ENCODE data around the gene MNX1.
A peak's percentile ranks its signal among the peaks of the same experiment; 100 is the strongest.

Gene MNX1

DNA sequence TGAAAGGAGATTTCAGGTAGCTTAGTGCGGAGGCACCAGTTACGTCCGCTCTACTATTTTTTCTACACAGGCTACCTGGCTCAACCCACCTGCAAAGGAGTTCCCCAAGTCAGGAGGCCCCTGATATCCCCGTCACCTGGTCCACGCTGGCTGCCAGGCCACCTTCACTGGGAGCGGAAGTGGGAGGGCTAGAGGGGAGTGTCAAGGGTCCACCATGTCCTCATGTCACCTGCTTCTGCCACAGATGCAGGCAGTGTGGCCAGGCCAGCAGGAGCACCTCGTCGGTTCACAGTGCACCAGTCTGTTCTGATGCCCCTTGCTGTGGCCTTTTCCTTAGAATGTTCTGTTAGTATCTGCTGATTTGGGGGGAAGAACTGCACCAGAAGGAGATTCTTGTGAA, 44.1 kb downstream of the MNX1 start:
- no peak for DNase-seq

DNA sequence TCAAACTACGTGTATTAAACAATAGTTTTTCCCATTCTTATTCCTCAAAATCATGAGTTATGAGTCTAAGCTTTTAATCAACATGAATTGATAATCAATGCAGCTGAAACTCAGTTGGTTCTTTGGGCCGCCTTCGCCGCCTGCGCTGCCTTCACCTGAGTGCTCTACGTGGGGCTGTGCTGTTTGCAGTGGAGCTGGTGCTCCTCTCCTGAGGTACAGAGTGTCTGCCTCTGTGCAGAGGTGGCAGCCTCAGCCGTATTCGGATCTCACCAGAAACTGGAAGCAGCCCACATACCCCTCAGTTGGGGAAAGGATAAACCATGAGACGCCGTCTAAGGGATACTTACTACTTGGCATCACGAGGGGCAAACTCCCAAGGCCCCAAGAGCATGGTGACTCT, 45.5 kb downstream of the MNX1 start:
- DNase-seq, result no peak

DNA sequence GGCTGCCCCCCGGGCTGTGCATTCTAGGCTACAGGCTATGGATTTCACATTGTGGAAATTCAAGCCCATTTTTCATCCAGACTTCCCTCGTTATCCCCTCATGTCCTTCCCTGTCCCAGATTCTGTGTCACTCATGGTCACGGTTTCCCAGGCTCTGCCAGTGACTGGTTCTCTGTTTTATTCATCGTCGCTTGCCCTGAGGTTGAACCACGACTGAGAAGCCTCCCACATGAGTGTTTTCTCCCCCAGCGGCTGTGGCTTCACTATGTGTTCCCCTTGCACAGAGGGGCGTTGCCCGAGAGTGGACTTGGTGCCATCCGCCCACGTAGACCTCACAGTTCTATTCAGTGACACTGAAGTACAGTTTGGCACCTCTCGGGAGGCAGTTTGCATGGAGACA, 47.0 kb downstream of the MNX1 start:
- DNase-seq, result no peak

DNA sequence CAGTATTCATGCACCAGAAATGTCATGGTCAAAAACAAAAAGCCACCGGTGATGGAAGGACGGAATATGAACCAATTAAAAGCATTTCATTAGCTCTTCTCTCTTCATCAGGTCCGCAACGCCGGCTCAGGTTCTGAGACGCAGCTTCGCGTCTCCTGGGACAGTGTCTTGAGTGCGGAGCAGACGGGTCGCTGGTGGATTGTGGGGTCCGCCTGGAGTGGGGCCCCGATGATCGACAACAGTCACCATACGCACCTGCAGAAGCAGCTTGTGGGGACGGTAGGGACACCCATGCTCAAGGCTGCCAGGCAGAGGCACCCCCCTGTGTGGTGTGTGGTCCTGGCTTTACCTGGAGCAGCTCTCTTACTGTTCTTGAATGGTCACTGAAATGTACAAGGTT, 47.6 kb downstream of the MNX1 start:
- no peak for DNase-seq

DNA sequence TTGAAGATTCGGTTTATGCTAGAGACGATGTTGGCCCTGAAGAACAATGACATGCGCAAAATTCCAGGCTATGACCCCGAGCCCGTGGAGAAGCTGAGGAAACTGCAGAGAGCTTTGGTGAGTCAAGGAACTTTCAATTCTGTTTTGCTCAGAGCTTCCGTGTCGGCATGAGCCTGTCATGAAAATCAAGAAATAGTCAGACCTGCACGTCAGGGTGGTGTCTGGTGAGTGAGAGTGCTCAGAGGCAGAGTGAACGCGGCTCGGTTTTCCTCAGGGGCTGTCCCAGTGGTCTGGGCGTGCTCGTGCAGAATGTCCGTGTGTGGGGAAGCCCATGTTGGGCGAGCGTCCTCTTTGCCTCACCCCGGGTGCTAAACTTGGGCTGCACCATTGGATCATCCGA, 48.3 kb downstream of the MNX1 start:
- no peak for DNase-seq

DNA sequence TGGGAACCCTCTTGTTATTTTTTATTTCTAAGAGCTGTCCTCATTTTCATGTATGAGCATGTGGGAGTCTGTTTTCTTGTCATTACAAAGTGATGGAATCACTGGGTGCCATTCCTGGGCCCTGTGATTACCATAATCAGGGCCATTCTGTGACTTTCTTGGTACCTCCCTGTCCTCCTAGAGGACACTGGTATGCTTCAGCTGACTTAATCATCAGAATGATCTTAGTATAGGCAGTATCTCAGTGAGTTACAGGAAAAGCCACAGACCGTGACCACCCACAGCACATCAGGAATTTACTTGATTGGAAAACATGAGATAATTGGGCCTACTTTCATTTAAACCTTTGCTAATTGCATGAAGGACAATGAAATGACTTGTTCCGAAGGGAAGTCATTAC, 53.7 kb downstream of the MNX1 start:
- no peak for DNase-seq

DNA sequence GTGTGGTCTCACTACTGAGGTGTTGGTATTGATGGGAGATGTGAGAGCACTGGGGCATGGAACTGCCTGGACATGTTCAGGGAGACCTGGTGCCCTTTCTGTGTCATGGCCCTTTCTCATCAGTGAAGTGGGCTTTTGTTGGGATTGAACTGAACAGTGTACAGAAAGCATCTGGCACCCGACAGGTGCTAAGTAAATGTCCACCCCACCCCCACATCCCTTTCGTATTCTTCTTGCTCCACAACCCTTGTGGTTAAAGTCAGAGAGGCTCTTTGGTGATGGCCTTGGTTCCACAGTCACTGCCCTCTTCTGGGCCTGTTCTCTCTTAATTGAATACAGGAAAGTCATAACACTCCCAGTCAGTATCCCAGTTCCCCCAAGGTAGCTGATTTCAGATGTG, 55.5 kb downstream of the MNX1 start:
- DNase-seq, result peak in 1 of 2 experiments; percentile 15

Measured in NCI-H524 (cell line).